Progenitor cell of endocrine pancreas (in vitro differentiated cells): Measurements from ENCODE around the gene STK32B. TPM values are rescaled to one million over a fixed set of nuclear protein-coding genes. Genes with fewer than 3 reads are reported as not detected.
A peak's percentile ranks its signal among the peaks of the same experiment; 100 is the strongest.
"Not testable (repeated sequence)": the region's sequence is repeated elsewhere in the genome, so short reads cannot be mapped to it uniquely, and the experiment has no call there.

Source experiments
- DNase-seq: peaks from one replicate; pipeline ENCODE4 v3.0.0; 2021; ENCODE audit warnings: low spot score; ENCODE audit not compliant: unreplicated experiment
- H3K27ac Mint-ChIP-seq: 2 replicates; pipeline ENCODE4 v1.8.0; 2021; ENCODE audit warnings: mild to moderate bottlenecking, moderate library complexity, mixed read lengths
- H3K27me3 Mint-ChIP-seq: 2 replicates; pipeline ENCODE4 v1.8.0; 2021; ENCODE audit warnings: mixed read lengths
- H3K36me3 Mint-ChIP-seq: 2 replicates; pipeline ENCODE4 v1.8.0; 2022; ENCODE audit warnings: mixed read lengths; ENCODE audit not compliant: insufficient read depth
- H3K4me1 Mint-ChIP-seq: 2 replicates; pipeline ENCODE4 v1.8.0; 2021; ENCODE audit warnings: low read depth, mixed read lengths
- H3K4me3 Mint-ChIP-seq: 2 replicates; pipeline ENCODE4 v1.8.0; 2021; ENCODE audit warnings: low read depth, mild to moderate bottlenecking, moderate library complexity, mixed read lengths
- H3K9me3 Mint-ChIP-seq: 2 replicates; pipeline ENCODE4 v1.8.0; 2021; ENCODE audit warnings: low read depth, mixed read lengths
- total RNA-seq: library from RNA; stranded (reverse); gene quantifications from 2 replicates; pipeline ENCODE4 v1.2.1, GENCODE V29; 2021
- TF ChIP-seq, protein P1 (sequence below): fragments of 200-600 bp; sonication (generic); IDR thresholded peaks from one replicate; pipeline ENCODE4 v1.5.0; 2021; ENCODE audit warnings: antibody characterized with exemption, mild to moderate bottlenecking; ENCODE audit not compliant: unreplicated experiment

Gene STK32B
- total RNA-seq, 1 donor from 2014 or later = 0.36 TPM

GRCh38 chr4:5165420-5166369 lies 114.4 kb downstream of the STK32B start:
- no peak for DNase-seq
- TF ChIP-seq, protein P1, sequence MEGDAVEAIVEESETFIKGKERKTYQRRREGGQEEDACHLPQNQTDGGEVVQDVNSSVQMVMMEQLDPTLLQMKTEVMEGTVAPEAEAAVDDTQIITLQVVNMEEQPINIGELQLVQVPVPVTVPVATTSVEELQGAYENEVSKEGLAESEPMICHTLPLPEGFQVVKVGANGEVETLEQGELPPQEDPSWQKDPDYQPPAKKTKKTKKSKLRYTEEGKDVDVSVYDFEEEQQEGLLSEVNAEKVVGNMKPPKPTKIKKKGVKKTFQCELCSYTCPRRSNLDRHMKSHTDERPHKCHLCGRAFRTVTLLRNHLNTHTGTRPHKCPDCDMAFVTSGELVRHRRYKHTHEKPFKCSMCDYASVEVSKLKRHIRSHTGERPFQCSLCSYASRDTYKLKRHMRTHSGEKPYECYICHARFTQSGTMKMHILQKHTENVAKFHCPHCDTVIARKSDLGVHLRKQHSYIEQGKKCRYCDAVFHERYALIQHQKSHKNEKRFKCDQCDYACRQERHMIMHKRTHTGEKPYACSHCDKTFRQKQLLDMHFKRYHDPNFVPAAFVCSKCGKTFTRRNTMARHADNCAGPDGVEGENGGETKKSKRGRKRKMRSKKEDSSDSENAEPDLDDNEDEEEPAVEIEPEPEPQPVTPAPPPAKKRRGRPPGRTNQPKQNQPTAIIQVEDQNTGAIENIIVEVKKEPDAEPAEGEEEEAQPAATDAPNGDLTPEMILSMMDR = no peak
- peaks cover 13% of the 10 kb centered on the region for H3K27me3 Mint-ChIP-seq
- no peaks in the 10 kb centered on the region for H3K9me3 Mint-ChIP-seq
- H3K4me1 Mint-ChIP-seq = peaks cover 2% of the 10 kb centered on the region
- no peaks in the 10 kb centered on the region for H3K36me3 Mint-ChIP-seq
- no peak overlapping the region for H3K27ac Mint-ChIP-seq
- no peak overlapping the region for H3K4me3 Mint-ChIP-seq

GRCh38 chr4:5166377-5166776 lies 115.1 kb downstream of the STK32B start:
- Mint-ChIP-seq H3K9me3 (no peaks in the 10 kb centered on the region), H3K4me1 (peaks cover 2% of the 10 kb centered on the region), H3K27ac (no peak overlapping the region), H3K27me3 (peaks cover 13% of the 10 kb centered on the region), H3K36me3 (no peaks in the 10 kb centered on the region), H3K4me3 (no peak overlapping the region)
- DNase-seq = no peak
- TF ChIP-seq, protein P1 = no peak

DNA sequence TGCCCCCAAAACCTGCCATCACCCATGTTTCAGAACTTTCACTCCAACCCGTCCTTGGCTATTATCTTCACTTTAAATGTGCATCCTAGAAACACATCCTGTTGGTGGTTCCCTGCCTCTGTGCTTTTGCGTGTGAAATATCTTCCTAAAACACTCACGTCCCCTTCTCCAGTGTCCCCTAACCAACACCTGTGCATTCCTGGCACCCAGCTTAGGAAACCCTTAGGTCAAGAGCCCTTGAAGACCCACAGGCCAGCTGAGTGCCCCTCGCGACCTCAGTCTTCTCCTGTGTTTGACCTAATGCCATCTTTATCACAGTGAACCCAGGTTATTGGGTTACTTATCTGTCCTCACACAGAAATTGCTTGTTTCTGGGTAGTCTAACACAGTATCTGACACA lies 117.6 kb downstream of the STK32B start:
- no peak for DNase-seq
- H3K27ac Mint-ChIP-seq = peak overlapping the region; percentile 62
- H3K36me3 Mint-ChIP-seq = no peaks in the 10 kb centered on the region
- H3K4me3 Mint-ChIP-seq = no peak overlapping the region
- H3K27me3 Mint-ChIP-seq = peaks cover 10% of the 10 kb centered on the region
- TF ChIP-seq, protein P1 = no peak
- peaks cover 2% of the 10 kb centered on the region for H3K4me1 Mint-ChIP-seq
- peaks cover 6% of the 10 kb centered on the region for H3K9me3 Mint-ChIP-seq

GRCh38 chr4:5175836-5176235 lies 124.6 kb downstream of the STK32B start:
- H3K27ac Mint-ChIP-seq, H3K4me1 Mint-ChIP-seq, H3K4me3 Mint-ChIP-seq, H3K36me3 Mint-ChIP-seq, DNase-seq, H3K27me3 Mint-ChIP-seq: not testable (repeated sequence)
- H3K9me3 Mint-ChIP-seq = peaks cover 16% of the 10 kb centered on the region

- Mint-ChIP-seq H3K27me3 (peaks cover 8% of the 10 kb centered on the region), H3K4me3 (no peak overlapping the region), H3K9me3 (no peaks in the 10 kb centered on the region), H3K4me1 (no peaks in the 10 kb centered on the region), H3K36me3 (no peaks in the 10 kb centered on the region), H3K27ac (no peak overlapping the region)
- no peak for DNase-seq
- TF ChIP-seq, protein P1 = no peak
Measured at GRCh38 chr4:5184606-5185005, 133.3 kb downstream of the STK32B start.

- Mint-ChIP-seq H3K9me3 (no peaks in the 10 kb centered on the region), H3K4me1 (no peaks in the 10 kb centered on the region), H3K27me3 (peaks cover 8% of the 10 kb centered on the region), H3K36me3 (no peaks in the 10 kb centered on the region), H3K27ac (no peak overlapping the region), H3K4me3 (no peak overlapping the region)
- TF ChIP-seq, protein P1 = no peak
- DNase-seq = no peak
Measured at GRCh38 chr4:5185551-5185950, 134.3 kb downstream of the STK32B start.
